Left ventricle myocardium inferior (tissue), 1 donor: ENCODE data around the gene SLC5A5. TPM values are rescaled to one million over a fixed set of nuclear protein-coding genes. Genes with fewer than 3 reads are reported as not detected.

Experiments
- DNase-seq: peaks from one replicate; pipeline ENCODE4 v3.0.0-alpha.2; 2020
- H3K27ac ChIP-seq: fragments of 200-600 bp; replicated peaks from 2 replicates; pipeline ENCODE4 v1.8.0; 2021
- H3K27me3 ChIP-seq: fragments of 200-600 bp; 2 replicates; pipeline ENCODE4 v1.8.0; 2021; ENCODE audit warnings: low read depth
- H3K36me3 ChIP-seq: fragments of 200-600 bp; 2 replicates; pipeline ENCODE4 v1.8.0; 2021
- H3K4me1 ChIP-seq: fragments of 200-600 bp; 2 replicates; pipeline ENCODE4 v1.8.0; 2021
- H3K4me3 ChIP-seq: fragments of 200-600 bp; 2 replicates; pipeline ENCODE4 v1.8.0; 2021; ENCODE audit warnings: mild to moderate bottlenecking, moderate library complexity
- H3K9me3 ChIP-seq: fragments of 200-600 bp; replicated peaks from 2 replicates; pipeline ENCODE4 v1.8.0; 2021
- intact Hi-C: fragments of 100-400 bp; cut with micrococcal nuclease; formaldehyde crosslinking; loops from one replicate; pipeline ENCODE4 v1.11.0; 2022
- long read RNA-seq: library from polyadenylated mRNA; unstranded; transcript quantifications from one replicate; pipeline ENCODE4 v2.0.0, GENCODE V29; 2021
- total RNA-seq: library from RNA; stranded (reverse); fragmentation: NEBNext Ultra II Directional; extraction: Animal tissue kit (Norgen Biotek cat#: 25700); gene quantifications from one replicate; pipeline ENCODE4 v1.2.1, GENCODE V29; 2021
- TF ChIP-seq, protein P1 (sequence below): fragments of 200-600 bp; IDR thresholded peaks from 2 replicates; pipeline ENCODE4 v1.8.0; 2021; ENCODE audit warnings: antibody characterized with exemption, mild to moderate bottlenecking, borderline replicate concordance
- donor health status: DM: no; HTN: yes; CAD: no; lungs with severe emphysema.

Gene SLC5A5
- total RNA-seq, result not detected
- long read RNA-seq, result 0 reads

- DNase-seq, result no peak
- intact Hi-C loops, result no loop called here
- Histone ChIP-seq H3K27ac (no peak within 1 kb of the TSS), H3K36me3 (no peaks in the 10 kb centered on the region), H3K4me1 (peaks cover 19% of the 10 kb centered on the region), H3K9me3 (no peaks in the 10 kb centered on the region), H3K27me3 (peaks cover 72% of the 10 kb centered on the region), H3K4me3 (peak within 1 kb of the TSS; percentile 23)
- TF ChIP-seq, protein P1, sequence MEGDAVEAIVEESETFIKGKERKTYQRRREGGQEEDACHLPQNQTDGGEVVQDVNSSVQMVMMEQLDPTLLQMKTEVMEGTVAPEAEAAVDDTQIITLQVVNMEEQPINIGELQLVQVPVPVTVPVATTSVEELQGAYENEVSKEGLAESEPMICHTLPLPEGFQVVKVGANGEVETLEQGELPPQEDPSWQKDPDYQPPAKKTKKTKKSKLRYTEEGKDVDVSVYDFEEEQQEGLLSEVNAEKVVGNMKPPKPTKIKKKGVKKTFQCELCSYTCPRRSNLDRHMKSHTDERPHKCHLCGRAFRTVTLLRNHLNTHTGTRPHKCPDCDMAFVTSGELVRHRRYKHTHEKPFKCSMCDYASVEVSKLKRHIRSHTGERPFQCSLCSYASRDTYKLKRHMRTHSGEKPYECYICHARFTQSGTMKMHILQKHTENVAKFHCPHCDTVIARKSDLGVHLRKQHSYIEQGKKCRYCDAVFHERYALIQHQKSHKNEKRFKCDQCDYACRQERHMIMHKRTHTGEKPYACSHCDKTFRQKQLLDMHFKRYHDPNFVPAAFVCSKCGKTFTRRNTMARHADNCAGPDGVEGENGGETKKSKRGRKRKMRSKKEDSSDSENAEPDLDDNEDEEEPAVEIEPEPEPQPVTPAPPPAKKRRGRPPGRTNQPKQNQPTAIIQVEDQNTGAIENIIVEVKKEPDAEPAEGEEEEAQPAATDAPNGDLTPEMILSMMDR, result no peak
These were observed at the start of gene SLC5A5 for GRCh38 chr19:17871878-17872250. SLC5A5 (plus strand) TSS chr19:17871945; CDS start chr19:17872320, 375 bp downstream.

DNA sequence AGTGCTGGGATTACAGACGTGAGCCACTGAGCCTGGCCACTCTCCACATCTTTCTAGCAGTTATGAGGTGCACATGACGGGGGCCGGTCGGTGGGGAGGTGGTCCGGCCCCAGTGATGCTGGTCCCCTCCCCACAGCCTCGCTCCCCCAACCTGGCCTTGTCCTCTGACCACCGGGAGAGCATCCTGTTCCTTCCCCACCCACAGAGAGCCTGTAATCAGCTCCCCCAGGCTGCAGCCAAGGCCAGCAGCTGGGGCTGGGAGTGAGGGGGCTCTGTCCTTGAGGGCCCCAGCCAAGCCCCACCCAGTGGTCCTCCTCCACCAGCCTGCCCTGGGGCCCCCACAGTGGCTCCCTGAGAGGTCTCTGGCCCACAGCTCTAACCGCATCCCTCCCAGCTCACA, 47.4 kb upstream of the SLC5A5 start:
- Histone ChIP-seq H3K4me3 (no peak overlapping the region), H3K27ac (no peak overlapping the region), H3K4me1 (no peaks in the 10 kb centered on the region), H3K27me3 (peaks cover 87% of the 10 kb centered on the region), H3K9me3 (no peaks in the 10 kb centered on the region), H3K36me3 (no peaks in the 10 kb centered on the region)
- TF ChIP-seq, protein P1, result no peak
- intact Hi-C loops, result no loop called here
- no peak for DNase-seq

DNA sequence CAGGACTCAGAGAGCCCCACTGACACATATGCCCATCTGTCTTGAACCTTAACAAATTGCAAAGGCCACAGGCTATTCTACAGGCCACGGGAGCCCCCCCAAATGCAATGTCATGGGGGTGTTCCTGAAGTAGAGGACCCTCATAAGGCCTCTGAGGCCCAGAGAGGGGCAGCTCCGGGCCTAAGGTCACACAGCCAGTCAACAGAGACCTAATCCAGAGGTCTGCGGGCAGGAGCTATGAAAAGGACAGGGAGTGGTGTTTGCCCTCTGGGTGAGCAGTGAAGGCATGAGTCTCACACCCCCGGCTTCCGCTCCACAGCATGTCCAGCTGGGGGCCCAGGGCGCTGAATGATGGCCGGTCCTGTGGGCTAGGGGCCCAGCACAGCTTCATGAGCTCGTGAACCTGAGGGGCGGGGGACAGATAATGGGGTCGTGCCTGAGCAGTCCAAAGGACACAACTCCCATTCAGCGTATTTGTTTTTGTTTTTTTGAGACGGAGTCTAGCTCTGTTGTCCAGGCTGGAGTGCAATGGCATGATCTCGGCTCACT, 45.2 kb upstream of the SLC5A5 start:
- Histone ChIP-seq H3K36me3 (no peaks in the 10 kb centered on the region), H3K27me3 (peaks cover 93% of the 10 kb centered on the region), H3K4me1 (no peaks in the 10 kb centered on the region), H3K4me3 (no peak overlapping the region), H3K27ac (no peak overlapping the region), H3K9me3 (no peaks in the 10 kb centered on the region)
- TF ChIP-seq, protein P1, result no peak
- no peak for DNase-seq
- intact Hi-C loops, result no loop called here

DNA sequence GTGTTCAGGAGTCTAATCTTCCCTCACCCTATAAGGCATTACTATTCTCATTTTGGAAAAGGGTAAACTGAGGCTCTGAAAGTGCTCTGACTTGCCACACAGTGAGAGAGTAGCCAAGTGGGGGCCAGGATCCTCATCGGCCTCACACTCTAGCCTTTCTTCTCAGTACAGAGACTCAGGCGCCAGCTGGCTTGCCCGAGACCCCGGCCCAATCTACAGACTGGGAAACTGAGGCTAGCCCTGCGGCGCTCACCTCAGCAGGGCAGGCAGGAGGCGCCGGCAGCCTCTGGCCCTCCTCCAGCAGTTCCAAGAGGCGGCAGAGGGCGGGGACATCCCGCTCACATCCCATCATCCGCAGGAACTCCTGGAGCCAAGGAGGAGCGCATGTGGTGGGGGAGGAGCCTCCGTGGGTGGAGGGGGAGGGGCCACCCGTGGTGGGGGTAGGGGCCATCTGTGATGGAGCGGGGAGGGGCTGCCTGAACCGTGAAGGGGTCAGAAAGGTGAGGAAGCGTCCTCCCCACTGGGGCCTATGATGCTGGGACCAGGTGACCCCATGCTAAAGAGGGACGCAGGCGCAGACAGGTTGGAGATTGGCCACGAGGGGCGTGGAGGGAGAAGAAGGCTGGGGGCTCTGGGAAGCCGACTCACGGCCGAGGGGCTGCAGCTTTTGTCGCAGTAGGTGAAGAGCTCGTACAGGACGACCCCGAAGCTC, 41.7 kb upstream of the SLC5A5 start:
- TF ChIP-seq, protein P1, result no peak
- Histone ChIP-seq H3K27me3 (peaks cover 95% of the 10 kb centered on the region), H3K27ac (no peak overlapping the region), H3K9me3 (no peaks in the 10 kb centered on the region), H3K4me3 (peak overlapping the region; percentile 34), H3K36me3 (no peaks in the 10 kb centered on the region), H3K4me1 (no peaks in the 10 kb centered on the region)
- DNase-seq, result no peak
- intact Hi-C loops, result no loop called here

DNA sequence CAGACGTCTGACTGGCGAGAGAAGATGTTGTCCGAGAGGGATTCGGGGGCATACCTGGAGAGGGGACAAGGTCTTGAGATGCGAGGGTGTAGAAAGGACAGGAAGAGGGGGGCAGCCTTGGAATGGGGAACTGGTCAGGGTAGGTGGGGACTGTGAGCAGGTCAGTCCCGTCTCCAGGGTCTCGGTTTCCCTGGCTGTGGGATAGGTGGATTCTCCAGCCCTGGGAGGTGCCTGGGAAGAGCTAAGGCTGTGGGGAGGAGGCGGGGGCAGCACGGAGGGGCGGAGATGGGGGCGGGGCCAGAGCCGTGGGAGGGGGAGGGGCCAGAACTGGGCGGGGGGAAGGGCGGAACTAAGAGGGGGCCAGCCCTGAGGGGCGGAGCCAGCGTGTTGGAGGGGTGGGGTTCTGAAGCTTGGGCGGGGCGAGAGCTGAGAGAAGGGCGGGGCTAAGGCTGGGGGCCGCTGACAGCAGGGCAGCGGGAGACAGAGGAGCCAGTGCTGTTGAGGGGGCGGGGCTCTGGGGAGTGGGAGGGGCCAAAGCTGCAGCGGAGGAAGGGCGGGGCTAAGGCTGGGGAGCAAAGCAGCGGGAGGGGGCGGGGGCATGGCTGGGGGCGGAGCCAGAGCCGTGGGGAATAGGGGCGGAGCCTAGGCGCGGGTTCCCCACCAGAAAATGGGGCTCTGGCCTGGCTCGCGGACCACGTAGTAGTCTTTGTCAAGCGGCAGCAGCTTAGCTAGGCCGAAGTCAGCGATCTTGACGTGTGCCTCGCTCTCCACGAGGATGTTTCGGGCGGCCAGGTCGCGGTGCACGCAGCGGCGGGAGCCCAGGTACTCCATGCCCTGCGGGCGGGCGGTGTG, 41.0 kb upstream of the SLC5A5 start:
- no peaks in the 10 kb centered on the region for H3K36me3 ChIP-seq
- no peaks in the 10 kb centered on the region for H3K4me1 ChIP-seq
- no peak for DNase-seq
- no peaks in the 10 kb centered on the region for H3K9me3 ChIP-seq
- intact Hi-C loops, result no loop called here
- peak overlapping the region; percentile 34 for H3K4me3 ChIP-seq
- H3K27me3 ChIP-seq, result peaks cover 97% of the 10 kb centered on the region
- TF ChIP-seq, protein P1, result no peak
- H3K27ac ChIP-seq, result no peak overlapping the region
